Frontal cortex (tissue), 4 donors: ENCODE data around the gene SLC1A3. TPM values are rescaled to one million over a fixed set of nuclear protein-coding genes. Genes with fewer than 3 reads are reported as not detected.
A peak's percentile ranks its signal among the peaks of the same experiment; 100 is the strongest.
"Not testable (repeated sequence)": the region's sequence is repeated elsewhere in the genome, so short reads cannot be mapped to it uniquely, and the experiment has no call there.

Experiments used
- DNase-seq, 2 donors: peaks; one replicate each; pipeline ENCODE4 v3.0.0; 2012; ENCODE audit warnings: low spot score in 2 of 2
- FAIRE-seq: peaks from 2 replicates; lab custom pipeline; 2012; peaks lifted over from hg19 to GRCh38; lab: Jason Lieb, UNC
- total RNA-seq: library from RNA; depleted of rRNA; stranded (reverse); fragments of >200 nt; gene quantifications from one replicate; pipeline ENCODE4 v1.2.3, GENCODE V29; 2014
- donor health status: control.
- donor health status: control.
- donor health status: control.

Gene SLC1A3
- total RNA-seq, 1 donor from 2014 or later = 161 TPM

GRCh38 chr5:36628695-36629094 is 22.3 kb downstream of the SLC1A3 start:
- FAIRE-seq = no peak

GRCh38 chr5:36629729-36630128 is 23.3 kb downstream of the SLC1A3 start:
- no peak for DNase-seq
- FAIRE-seq = no peak

More at GRCh38 chr5:36628695-36629094, 22.3 kb downstream of the SLC1A3 start:
- DNase-seq = no peak

- FAIRE-seq (no peak), DNase-seq (no peak)
These were observed 24.1 kb downstream of the SLC1A3 start for GRCh38 chr5:36630201-36631145.

GRCh38 chr5:36631154-36631553 is 24.7 kb downstream of the SLC1A3 start:
- FAIRE-seq = peak; percentile 3

GRCh38 chr5:36631620-36632362 is 25.4 kb downstream of the SLC1A3 start:
- no peak for FAIRE-seq
- no peak for DNase-seq

More at GRCh38 chr5:36631154-36631553, 24.7 kb downstream of the SLC1A3 start:
- no peak for DNase-seq

- FAIRE-seq = no peak
These were observed 25.9 kb downstream of the SLC1A3 start for GRCh38 chr5:36632363-36632664.

GRCh38 chr5:36635721-36636390 is 29.4 kb downstream of the SLC1A3 start:
- no peak for FAIRE-seq
- DNase-seq = no peak

More at GRCh38 chr5:36632363-36632664, 25.9 kb downstream of the SLC1A3 start:
- DNase-seq = no peak

GRCh38 chr5:36637101-36637500 is 30.7 kb downstream of the SLC1A3 start:
- DNase-seq (no peak), FAIRE-seq (no peak)

- DNase-seq (no peak), FAIRE-seq (no peak)
These were observed 31.1 kb downstream of the SLC1A3 start for GRCh38 chr5:36637516-36637915.

GRCh38 chr5:36638056-36638455 is 31.6 kb downstream of the SLC1A3 start:
- no peak for DNase-seq
- no peak for FAIRE-seq

GRCh38 chr5:36640949-36641348 is 34.5 kb downstream of the SLC1A3 start:
- DNase-seq = no peak
- FAIRE-seq = no peak

- no peak for DNase-seq
These were observed 35.0 kb downstream of the SLC1A3 start for GRCh38 chr5:36641431-36641830.

GRCh38 chr5:36642089-36642488 is 35.7 kb downstream of the SLC1A3 start:
- DNase-seq (no peak), FAIRE-seq (no peak)

More at GRCh38 chr5:36641431-36641830, 35.0 kb downstream of the SLC1A3 start:
- FAIRE-seq = no peak

- FAIRE-seq = no peak
- no peak for DNase-seq
These were observed 36.8 kb downstream of the SLC1A3 start for GRCh38 chr5:36643162-36643561.

- not testable (repeated sequence) for DNase-seq, FAIRE-seq
These were observed 37.4 kb downstream of the SLC1A3 start for GRCh38 chr5:36643841-36644240.

GRCh38 chr5:36644727-36645126 is 38.3 kb downstream of the SLC1A3 start:
- DNase-seq (no peak), FAIRE-seq (no peak)

- FAIRE-seq (no peak), DNase-seq (no peak)
These were observed 39.7 kb downstream of the SLC1A3 start for GRCh38 chr5:36646100-36646499.

- FAIRE-seq (no peak), DNase-seq (no peak)
These were observed 40.2 kb downstream of the SLC1A3 start for GRCh38 chr5:36646507-36647023.

GRCh38 chr5:36647046-36647445 is 40.6 kb downstream of the SLC1A3 start:
- FAIRE-seq = no peak
- no peak for DNase-seq

- FAIRE-seq (no peak), DNase-seq (no peak)
These were observed 42.0 kb downstream of the SLC1A3 start for GRCh38 chr5:36648426-36648825.
